Measurements from ENCODE around the gene GPR68.
"Not testable (repeated sequence)": the region's sequence is repeated elsewhere in the genome, so short reads cannot be mapped to it uniquely, and the experiment has no call there.

Gene GPR68

GRCh38 chr14:91187271-91187670, 57.2 kb downstream of the GPR68 start:
- no peak for DNase-seq

- DNase-seq = no peak
Observed at GRCh38 chr14:91186515-91187066, 57.9 kb downstream of the GPR68 start.

GRCh38 chr14:91185721-91186120, 58.8 kb downstream of the GPR68 start:
- DNase-seq = no peak

GRCh38 chr14:91184559-91184958, 59.9 kb downstream of the GPR68 start:
- DNase-seq = no peak

- not testable (repeated sequence) for DNase-seq
Observed at GRCh38 chr14:91182753-91183152, 61.8 kb downstream of the GPR68 start.

Data from NCI-H1092 (cell line).